Breast epithelium (tissue), 3 donors: ENCODE data around the gene ATP6AP1.

Source experiments
- CTCF ChIP-seq, 3 donors: fragments of 450-650 bp; IDR thresholded peaks; one replicate each; pipeline ENCODE4 v1.5.1; 2016 to 2017; ENCODE audit warnings: antibody characterized with exemption in 3 of 3, mild to moderate bottlenecking in 3 of 3, moderate library complexity in 3 of 3
- POLR2A ChIP-seq: fragments of 450-650 bp; IDR thresholded peaks from one replicate; pipeline ENCODE4 v1.6.1; 2016; ENCODE audit warnings: antibody characterized with exemption, mild to moderate bottlenecking, moderate library complexity
- POLR2AphosphoS5 ChIP-seq, 3 donors: sonication (generic); formaldehyde crosslinking; IDR thresholded peaks; one replicate each; pipeline ENCODE4 v1.6.1; 2017; ENCODE audit warnings: antibody characterized with exemption in 3 of 3

- TF ChIP-seq CTCF (IDR thresholded peaks at IDR 0.05): no peak
- TF ChIP-seq POLR2AphosphoS5 (IDR thresholded peaks at IDR 0.05): no peak
- TF ChIP-seq POLR2A: no peak
Observed at GRCh38 chrX:154450312-154450711, 21.8 kb downstream of the ATP6AP1 start.
